Hepatic stellate cell (primary cell): ENCODE data around the gene ZNG1C.
"Not testable (repeated sequence)": the region's sequence is repeated elsewhere in the genome, so short reads cannot be mapped to it uniquely, and the experiment has no call there.

Experiments used
- DNase-seq: peaks from one replicate; pipeline ENCODE4 v3.0.0; 2011; ENCODE audit warnings: low spot score

The ZNG1C gene

GRCh38 chr9:68241683-68242082, at the start of gene ZNG1C:
Gene ZNG1C (plus strand): TSS chr9:68241983. CDS start chr9:68242032, 49 bp downstream.
- DNase-seq, result not testable (repeated sequence)

DNA sequence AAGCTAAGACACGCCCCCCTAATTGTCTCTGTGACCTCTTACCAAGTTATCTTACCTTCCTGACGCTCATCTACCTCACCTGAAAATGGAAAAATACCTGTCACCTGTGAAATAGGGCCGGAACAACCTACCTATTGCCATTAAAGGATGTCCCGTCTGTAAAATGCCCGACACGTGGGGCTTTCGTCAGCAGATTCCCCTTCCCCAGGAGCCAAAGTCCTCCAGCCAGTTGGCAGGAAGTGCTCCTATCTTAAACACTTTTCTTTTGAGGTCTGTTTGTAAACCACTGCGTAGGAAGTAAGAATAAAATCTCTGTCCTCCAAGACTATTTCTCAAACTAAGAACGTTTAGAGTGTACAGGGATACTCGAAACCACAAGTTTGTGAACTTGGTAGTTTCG, 654 bp downstream of the ZNG1C start:
- DNase-seq, result not testable (repeated sequence)

GRCh38 chr9:68281041-68281440, 39.3 kb downstream of the ZNG1C start:
- DNase-seq, result not testable (repeated sequence)

DNA sequence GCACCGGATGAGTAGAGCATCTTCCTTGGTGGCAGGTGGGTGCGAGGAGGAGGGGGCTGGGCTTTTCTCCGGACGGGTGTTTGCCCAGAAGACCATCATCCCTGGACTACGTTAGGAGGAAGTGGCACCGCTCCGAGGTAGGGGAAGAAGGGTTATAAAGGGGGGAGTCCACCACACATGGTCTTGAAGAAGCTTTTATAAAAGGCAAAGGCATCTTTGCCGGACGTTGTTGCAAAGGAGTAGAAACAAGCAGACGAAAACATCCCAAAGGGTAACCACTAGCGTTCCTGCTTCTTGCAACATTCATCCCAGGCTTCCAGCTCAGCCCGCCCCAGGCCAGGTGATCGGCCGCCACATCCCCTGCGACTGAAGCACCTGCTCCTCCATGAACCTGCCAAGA, 60.8 kb downstream of the ZNG1C start, which contains the start of gene FOXD4L3:
Gene FOXD4L3 (plus strand): TSS at position 301 of the 400 bp plus-strand sequence. CDS start 85 bp downstream, at position 386.
- DNase-seq, result not testable (repeated sequence)

DNA sequence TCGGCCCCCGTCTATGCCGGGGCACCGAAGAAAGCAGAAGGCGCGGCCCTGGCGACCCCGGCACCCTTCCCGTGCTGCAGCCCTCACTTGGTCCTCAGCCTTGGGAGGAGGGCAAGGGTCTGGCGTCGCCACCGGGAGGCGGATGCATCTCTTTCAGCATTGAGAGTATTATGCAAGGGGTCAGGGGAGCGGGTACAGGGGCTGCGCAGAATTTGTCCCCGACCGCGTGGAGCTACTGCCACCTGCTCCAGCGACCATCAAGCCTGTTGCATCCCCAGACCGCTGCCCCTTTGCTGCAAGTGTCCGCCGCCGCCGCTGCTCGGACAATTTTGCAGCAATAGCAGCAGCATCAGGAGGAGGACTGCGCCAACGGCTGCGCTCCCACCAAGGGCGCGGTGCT, 62.0 kb downstream of the ZNG1C start:
- DNase-seq, result not testable (repeated sequence)

DNA sequence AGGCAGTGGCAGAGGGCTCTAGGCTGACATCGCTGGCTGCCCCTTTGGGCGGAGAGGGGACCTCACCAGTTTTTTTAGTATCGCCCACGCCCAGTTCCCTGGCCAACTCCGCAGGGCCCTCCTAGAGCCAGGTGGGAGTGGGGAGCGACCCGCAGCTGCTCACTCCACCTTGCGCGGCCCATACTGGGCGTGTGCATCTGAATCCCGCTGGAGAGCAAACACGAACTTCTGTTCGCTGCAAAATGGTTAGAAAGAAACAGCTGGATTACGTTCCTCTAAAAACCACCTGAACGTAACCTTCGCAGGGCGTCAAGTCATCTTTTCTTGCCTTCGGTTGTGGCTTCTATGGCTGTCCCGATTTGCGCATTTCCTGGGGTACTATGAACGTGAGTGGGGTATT, 62.4 kb downstream of the ZNG1C start:
- DNase-seq, result not testable (repeated sequence)

DNA sequence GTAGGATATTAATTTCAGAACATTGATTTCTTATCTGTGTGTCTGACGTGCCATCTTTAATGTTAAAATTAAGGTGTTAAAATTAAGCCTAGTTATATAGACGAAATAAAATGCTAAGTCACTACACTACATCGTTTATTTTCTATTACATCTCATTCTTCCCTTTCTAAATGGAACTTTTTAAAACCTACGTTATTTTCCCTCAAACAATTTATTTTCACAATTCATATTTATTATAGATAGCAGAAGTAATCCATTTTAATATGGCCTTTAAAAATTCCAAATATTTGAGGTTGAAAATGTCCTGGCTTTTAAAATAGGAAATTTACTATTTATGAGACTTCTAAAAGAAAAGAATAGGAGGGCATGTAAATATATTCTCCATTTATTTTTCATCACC, 63.0 kb downstream of the ZNG1C start:
- DNase-seq, result not testable (repeated sequence)

DNA sequence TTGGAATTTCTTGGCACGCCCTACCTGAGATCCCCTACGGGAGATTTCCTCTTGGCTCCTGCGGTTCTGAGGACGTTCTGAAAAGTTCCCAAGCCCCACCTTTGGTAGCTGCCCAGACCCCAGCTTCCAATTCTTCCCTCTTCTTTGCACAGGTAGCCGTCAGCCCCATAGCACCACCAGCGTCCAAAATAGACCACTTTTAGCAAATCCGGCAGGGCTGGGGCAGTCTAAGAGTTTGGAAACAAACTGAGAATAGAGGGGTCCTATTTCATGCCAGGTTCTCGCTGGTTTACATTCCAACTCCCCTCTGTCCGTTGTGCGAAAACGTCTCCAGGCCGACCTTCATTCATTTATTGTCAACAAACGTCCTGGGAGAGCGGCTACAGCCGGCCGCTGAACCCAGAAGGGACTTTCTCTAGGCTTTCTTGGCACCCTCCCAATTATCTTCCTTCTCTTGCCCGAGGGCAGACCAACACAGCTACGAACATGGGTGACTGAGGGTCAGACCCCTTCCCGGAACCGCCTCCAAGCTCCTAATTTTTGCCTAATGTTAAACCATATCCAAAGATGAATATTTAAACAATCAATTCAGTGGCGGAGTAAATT, 64.0 kb downstream of the ZNG1C start:
- not testable (repeated sequence) for DNase-seq

GRCh38 chr9:68306391-68306964, 64.7 kb downstream of the ZNG1C start:
- not testable (repeated sequence) for DNase-seq

GRCh38 chr9:68307127-68307526, 65.3 kb downstream of the ZNG1C start:
- not testable (repeated sequence) for DNase-seq

DNA sequence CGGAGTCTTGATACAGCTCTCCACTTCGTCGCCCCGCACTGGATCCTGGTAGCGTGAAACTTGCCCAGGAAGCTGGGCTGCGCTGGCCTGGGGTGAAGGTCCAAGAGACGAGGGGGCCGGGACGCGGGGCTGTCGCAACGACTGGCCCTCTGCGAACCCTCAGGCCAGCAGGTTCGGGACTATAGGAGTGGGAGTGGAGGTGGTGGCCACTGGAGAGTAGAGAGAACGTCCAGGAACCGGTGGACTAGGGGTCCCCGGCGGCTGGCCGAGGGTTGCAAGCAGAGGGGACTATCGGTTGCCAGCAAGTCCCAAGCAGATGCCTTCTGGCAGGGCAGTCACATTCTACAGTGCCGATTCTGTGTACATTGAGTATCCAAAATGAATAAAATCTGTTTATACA, 65.9 kb downstream of the ZNG1C start:
- not testable (repeated sequence) for DNase-seq

DNA sequence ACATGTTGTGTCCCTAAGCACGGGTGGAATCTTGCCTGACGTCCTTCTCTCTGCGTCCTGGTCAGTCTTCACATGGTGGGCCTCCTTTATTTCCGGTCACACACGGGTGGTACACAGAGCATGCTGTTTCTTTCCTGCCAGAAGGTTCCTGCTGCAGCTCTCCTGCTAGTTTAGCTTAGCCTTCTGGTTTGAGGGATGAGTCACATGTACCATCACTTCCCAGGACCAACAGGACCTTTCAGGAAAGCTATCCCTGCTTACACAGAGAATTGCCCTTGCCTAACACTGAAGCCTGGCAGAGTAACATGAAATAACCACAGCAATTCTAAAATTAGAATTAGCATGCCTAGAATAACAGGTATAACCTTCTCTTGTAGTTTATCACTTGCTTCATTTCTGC, 69.4 kb downstream of the ZNG1C start:
- DNase-seq, result not testable (repeated sequence)

GRCh38 chr9:68318209-68318608, 76.4 kb downstream of the ZNG1C start:
- not testable (repeated sequence) for DNase-seq

- DNase-seq, result not testable (repeated sequence)
Measured at GRCh38 chr9:68323749-68324148, 82.0 kb downstream of the ZNG1C start.

DNA sequence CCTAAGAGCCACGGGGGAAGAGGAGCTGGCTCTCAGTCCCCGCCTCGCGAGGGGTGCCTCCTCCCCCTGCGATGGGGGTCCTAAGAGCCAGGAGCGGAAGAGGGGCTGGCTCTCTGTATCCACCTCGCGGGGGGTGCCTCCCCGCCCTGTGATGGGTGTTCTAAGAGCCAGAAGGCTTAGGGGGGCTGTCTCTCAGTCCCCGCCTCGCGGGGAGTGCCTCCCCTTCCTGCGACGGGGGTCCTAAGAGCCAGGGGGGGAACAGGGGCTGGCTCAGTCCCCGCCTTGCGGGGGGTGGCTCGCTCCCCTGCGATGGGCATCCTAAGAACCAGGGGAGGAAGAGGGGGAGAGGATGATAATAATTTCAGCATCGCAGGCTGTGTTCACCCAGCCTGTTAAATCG, 82.7 kb downstream of the ZNG1C start:
- not testable (repeated sequence) for DNase-seq

DNA sequence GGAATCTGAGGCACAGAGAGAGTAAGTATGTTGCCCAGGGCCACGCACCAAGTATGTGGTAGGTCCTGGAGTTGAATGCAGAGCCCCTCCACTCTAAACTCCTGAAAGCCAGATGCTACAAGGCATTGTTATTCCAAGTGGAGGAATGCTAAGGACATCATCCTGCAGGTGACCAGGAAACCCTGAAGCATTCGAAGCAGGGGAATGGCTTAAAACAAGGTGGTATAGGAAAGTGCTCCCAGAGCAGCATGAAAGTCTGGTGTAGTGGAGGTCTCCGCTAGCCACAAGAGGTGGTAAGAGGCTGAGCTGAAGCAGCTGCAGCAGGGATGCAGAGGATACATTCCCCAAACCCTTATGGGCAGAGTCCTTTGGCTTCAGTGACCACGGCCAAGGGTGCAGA, 87.3 kb downstream of the ZNG1C start:
- DNase-seq, result not testable (repeated sequence)

GRCh38 chr9:68330531-68331173, 88.9 kb downstream of the ZNG1C start:
- not testable (repeated sequence) for DNase-seq

DNA sequence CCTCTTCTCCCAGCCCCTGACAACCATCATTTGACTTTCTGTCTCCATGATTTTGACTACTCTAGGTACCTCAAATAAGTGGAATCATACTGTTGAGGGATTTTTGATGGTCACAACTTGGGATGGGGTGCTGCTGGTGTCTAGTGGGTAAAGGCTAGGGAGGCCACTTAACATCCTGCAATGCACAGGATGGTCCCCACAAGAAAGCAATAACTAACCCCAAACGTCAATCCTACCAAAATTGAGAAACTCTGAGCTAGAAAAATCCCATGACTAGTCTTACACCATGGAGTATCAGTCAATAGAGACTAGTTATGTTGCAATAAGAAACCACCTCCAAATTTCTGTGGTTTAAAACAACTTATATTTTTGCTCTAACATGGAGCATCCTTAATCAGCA, 90.3 kb downstream of the ZNG1C start:
- DNase-seq, result not testable (repeated sequence)

DNA sequence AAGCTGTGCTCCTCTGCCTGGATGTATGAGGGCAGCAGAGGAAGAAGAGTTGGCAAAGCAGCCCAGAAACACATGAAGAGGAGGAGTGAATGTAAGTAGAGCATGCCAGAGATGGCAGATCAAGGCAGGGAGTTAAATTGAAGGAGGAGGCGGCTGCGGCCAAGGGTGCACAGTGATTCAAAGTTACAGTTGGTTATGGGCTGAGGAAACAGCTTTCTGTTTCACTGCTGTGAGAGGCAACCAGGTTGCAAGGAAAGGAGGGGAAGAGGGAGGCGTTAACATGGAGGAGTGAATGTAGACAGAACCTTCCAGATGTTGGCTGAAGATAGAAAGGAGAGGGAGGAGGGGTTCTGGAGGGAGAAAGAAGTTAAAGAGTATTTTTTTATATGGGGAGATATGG, 94.2 kb downstream of the ZNG1C start:
- DNase-seq, result not testable (repeated sequence)

GRCh38 chr9:68336639-68337339, 95.0 kb downstream of the ZNG1C start:
- not testable (repeated sequence) for DNase-seq

DNA sequence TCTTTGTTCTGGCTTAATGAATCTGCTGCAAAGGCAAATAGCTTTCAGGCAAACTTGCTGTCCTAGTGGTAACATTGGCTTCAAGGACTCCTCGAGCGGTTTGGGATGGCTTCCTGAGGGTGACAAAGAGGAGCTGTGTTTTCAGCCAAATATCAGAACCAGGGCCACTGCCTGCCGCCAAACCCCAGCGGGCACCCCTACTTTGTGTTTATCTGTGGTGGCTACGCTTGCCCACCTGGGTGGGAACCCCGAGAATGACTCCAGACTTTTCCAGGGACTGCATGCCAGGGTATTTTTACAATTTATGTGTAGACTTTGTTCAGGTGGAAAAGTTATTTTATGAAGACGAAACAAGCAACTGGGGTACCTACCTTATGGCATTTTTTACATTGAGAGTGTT, 96.2 kb downstream of the ZNG1C start:
- DNase-seq, result not testable (repeated sequence)

- not testable (repeated sequence) for DNase-seq
Measured at GRCh38 chr9:68342265-68343025, 100.7 kb downstream of the ZNG1C start.
